ENCODE data around the gene TCF12.

DNA sequence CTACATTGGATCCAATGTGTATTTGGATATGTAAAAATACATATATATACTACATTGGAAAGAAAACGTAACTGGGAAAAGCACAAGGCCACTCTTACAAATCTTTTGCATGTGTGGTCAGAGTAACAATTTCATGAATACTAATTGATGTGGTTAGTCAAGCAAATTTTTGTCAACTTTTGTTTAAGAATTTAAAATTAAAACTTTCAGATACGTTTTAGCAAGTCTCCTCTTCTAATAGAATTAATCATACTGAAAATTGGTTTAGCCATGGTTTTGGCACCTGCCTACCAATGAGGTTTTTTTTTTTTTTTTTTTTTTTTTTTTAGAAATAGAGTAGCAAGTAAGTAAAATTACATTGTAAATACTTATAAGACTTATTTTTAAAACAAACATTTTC is 304.9 kb downstream of the TCF12 start:
- TF ChIP-seq, protein P1, sequence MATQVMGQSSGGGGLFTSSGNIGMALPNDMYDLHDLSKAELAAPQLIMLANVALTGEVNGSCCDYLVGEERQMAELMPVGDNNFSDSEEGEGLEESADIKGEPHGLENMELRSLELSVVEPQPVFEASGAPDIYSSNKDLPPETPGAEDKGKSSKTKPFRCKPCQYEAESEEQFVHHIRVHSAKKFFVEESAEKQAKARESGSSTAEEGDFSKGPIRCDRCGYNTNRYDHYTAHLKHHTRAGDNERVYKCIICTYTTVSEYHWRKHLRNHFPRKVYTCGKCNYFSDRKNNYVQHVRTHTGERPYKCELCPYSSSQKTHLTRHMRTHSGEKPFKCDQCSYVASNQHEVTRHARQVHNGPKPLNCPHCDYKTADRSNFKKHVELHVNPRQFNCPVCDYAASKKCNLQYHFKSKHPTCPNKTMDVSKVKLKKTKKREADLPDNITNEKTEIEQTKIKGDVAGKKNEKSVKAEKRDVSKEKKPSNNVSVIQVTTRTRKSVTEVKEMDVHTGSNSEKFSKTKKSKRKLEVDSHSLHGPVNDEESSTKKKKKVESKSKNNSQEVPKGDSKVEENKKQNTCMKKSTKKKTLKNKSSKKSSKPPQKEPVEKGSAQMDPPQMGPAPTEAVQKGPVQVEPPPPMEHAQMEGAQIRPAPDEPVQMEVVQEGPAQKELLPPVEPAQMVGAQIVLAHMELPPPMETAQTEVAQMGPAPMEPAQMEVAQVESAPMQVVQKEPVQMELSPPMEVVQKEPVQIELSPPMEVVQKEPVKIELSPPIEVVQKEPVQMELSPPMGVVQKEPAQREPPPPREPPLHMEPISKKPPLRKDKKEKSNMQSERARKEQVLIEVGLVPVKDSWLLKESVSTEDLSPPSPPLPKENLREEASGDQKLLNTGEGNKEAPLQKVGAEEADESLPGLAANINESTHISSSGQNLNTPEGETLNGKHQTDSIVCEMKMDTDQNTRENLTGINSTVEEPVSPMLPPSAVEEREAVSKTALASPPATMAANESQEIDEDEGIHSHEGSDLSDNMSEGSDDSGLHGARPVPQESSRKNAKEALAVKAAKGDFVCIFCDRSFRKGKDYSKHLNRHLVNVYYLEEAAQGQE (IDR thresholded peaks at IDR 0.05; ENCODE audit: low read depth): no peak
- TF ChIP-seq, protein P2, sequence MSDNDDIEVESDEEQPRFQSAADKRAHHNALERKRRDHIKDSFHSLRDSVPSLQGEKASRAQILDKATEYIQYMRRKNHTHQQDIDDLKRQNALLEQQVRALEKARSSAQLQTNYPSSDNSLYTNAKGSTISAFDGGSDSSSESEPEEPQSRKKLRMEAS (IDR thresholded peaks at IDR 0.05): no peak
- TF ChIP-seq ZBTB7A (IDR thresholded peaks at IDR 0.05; ENCODE audit: low read depth): no peak
- TF ChIP-seq EP300 (IDR thresholded peaks at IDR 0.05; ENCODE audit: borderline replicate concordance): no peak
- no peak for TF ChIP-seq TCF12 (IDR thresholded peaks at IDR 0.05; ENCODE audit: low read depth)
